ENCODE data around the gene LGALS9B.
"Not testable (repeated sequence)": the region's sequence is repeated elsewhere in the genome, so short reads cannot be mapped to it uniquely, and the experiment has no call there.

DNA sequence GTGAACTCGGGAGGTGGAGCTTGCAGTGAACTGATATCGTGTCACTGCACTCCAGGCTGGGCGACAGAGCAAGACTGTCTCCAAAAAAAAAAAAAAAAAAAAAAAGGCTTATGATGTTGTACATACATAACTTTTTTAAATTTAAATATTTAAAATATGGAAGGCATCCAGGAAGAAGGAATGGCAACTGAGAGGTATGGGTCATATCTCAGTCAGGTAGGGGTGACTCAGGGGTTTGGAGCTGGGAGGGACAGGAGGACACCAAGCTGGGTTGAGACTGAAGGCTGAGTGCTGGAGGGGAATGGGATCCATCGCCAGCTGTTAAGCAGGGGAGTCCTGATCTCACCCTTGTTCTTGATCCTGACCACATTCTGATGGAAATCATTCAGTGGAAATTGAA lies 33.0 kb upstream of the LGALS9B start:
- TF ChIP-seq, protein P1, sequence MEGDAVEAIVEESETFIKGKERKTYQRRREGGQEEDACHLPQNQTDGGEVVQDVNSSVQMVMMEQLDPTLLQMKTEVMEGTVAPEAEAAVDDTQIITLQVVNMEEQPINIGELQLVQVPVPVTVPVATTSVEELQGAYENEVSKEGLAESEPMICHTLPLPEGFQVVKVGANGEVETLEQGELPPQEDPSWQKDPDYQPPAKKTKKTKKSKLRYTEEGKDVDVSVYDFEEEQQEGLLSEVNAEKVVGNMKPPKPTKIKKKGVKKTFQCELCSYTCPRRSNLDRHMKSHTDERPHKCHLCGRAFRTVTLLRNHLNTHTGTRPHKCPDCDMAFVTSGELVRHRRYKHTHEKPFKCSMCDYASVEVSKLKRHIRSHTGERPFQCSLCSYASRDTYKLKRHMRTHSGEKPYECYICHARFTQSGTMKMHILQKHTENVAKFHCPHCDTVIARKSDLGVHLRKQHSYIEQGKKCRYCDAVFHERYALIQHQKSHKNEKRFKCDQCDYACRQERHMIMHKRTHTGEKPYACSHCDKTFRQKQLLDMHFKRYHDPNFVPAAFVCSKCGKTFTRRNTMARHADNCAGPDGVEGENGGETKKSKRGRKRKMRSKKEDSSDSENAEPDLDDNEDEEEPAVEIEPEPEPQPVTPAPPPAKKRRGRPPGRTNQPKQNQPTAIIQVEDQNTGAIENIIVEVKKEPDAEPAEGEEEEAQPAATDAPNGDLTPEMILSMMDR (IDR thresholded peaks at IDR 0.05) = not testable (repeated sequence)
- TF ChIP-seq POLR2A, POLR2AphosphoS5, EP300 (IDR thresholded peaks at IDR 0.05): not testable (repeated sequence)
